Stimulated activated CD8-positive, alpha-beta memory T cell treated with anti-CD3 and anti-CD28 coated beads, Interleukin-4, amount 100 ng/mL, for 1 hour (primary cell): Measurements from ENCODE around the gene SFXN5.

Experiments
- DNase-seq, 2 donors: peaks; one replicate each; pipeline ENCODE4 v3.0.0-alpha.2; 2020; ENCODE audit warnings: low read depth in 2 of 2, low spot score in 1 of 2

Gene SFXN5

GRCh38 chr2:73053316-73054114 is 18.0 kb downstream of the SFXN5 start:
- DNase-seq: no peak

- no peak for DNase-seq
These were observed 21.4 kb downstream of the SFXN5 start for GRCh38 chr2:73050121-73050545.

- DNase-seq: no peak
These were observed 27.3 kb downstream of the SFXN5 start for GRCh38 chr2:73043929-73044832.

GRCh38 chr2:73043276-73043675 is 28.2 kb downstream of the SFXN5 start:
- DNase-seq: no peak

- no peak for DNase-seq
These were observed 33.4 kb downstream of the SFXN5 start for GRCh38 chr2:73037947-73038585.

GRCh38 chr2:73036766-73037165 is 34.7 kb downstream of the SFXN5 start:
- no peak for DNase-seq

- DNase-seq: no peak
These were observed 35.4 kb downstream of the SFXN5 start for GRCh38 chr2:73035899-73036711.

GRCh38 chr2:73034661-73035375 is 36.7 kb downstream of the SFXN5 start:
- DNase-seq: no peak

GRCh38 chr2:73033766-73034381 is 37.6 kb downstream of the SFXN5 start:
- no peak for DNase-seq

- DNase-seq: no peak
These were observed 38.3 kb downstream of the SFXN5 start for GRCh38 chr2:73033142-73033765.

- no peak for DNase-seq
These were observed 38.8 kb downstream of the SFXN5 start for GRCh38 chr2:73032702-73033097.

- DNase-seq: no peak
These were observed 39.5 kb downstream of the SFXN5 start for GRCh38 chr2:73031725-73032701.

- DNase-seq: no peak
These were observed 40.3 kb downstream of the SFXN5 start for GRCh38 chr2:73031095-73031678.

- DNase-seq: no peak
These were observed 42.7 kb downstream of the SFXN5 start for GRCh38 chr2:73028841-73029240.

- no peak for DNase-seq
These were observed 44.2 kb downstream of the SFXN5 start for GRCh38 chr2:73027340-73027739.

- no peak for DNase-seq
These were observed 48.0 kb downstream of the SFXN5 start for GRCh38 chr2:73023497-73023896.

- DNase-seq: no peak
These were observed 49.4 kb downstream of the SFXN5 start for GRCh38 chr2:73022024-73022568.
